ENCODE results near the gene CERS2. TPM values are rescaled to one million over a fixed set of nuclear protein-coding genes. Genes with fewer than 3 reads are reported as not detected.

The CERS2 gene
- 96.1 and 165 TPM in 2 replicates for total RNA-seq

GRCh38 chr1:150974580-150975478 is at the start of gene CERS2:
Gene CERS2, minus strand, starts transcription at chr1:150974835. Its CDS starts 5,745 bp downstream, at chr1:150969090.
- no peak for TF ChIP-seq CTCF (conservative IDR thresholded peaks at IDR 0.05; ENCODE audit: low read depth, low read length)
- no peak for DNase-seq (ENCODE audit: low read depth)
- H3K4me3 ChIP-seq (ENCODE audit: low read depth, low read length): peak within 1 kb of the TSS; percentile 83

- DNase-seq (ENCODE audit: low read depth): no peak
- TF ChIP-seq CTCF (conservative IDR thresholded peaks at IDR 0.05; ENCODE audit: low read depth, low read length): no peak
- no peak overlapping the region for H3K4me3 ChIP-seq (ENCODE audit: low read depth, low read length)
Observed at GRCh38 chr1:151013518-151013917, 38.9 kb upstream of the CERS2 start.

- H3K4me3 ChIP-seq (ENCODE audit: low read depth, low read length): no peak overlapping the region
- no peak for TF ChIP-seq CTCF (conservative IDR thresholded peaks at IDR 0.05; ENCODE audit: low read depth, low read length)
- no peak for DNase-seq (ENCODE audit: low read depth)
Observed at GRCh38 chr1:151012684-151013471, 38.2 kb upstream of the CERS2 start.

- no peak for TF ChIP-seq CTCF (conservative IDR thresholded peaks at IDR 0.05; ENCODE audit: low read depth, low read length)
- no peak for DNase-seq (ENCODE audit: low read depth)
Observed at GRCh38 chr1:151011154-151011850, 36.7 kb upstream of the CERS2 start.

GRCh38 chr1:151010346-151010726 is 35.7 kb upstream of the CERS2 start:
- no peak for TF ChIP-seq CTCF (conservative IDR thresholded peaks at IDR 0.05; ENCODE audit: low read depth, low read length)
- DNase-seq (ENCODE audit: low read depth): no peak
- H3K4me3 ChIP-seq (ENCODE audit: low read depth, low read length): no peak overlapping the region

More at GRCh38 chr1:151011154-151011850, 36.7 kb upstream of the CERS2 start:
- H3K4me3 ChIP-seq (ENCODE audit: low read depth, low read length): no peak overlapping the region

- H3K4me3 ChIP-seq (ENCODE audit: low read depth, low read length): peak overlapping the region; percentile 88
- TF ChIP-seq CTCF (conservative IDR thresholded peaks at IDR 0.05; ENCODE audit: low read depth, low read length): no peak
- no peak for DNase-seq (ENCODE audit: low read depth)
Observed at GRCh38 chr1:151009674-151010345, 35.2 kb upstream of the CERS2 start.

Data from epithelial cell of proximal tubule (primary cell).